ENCODE results near the gene ADGRF4.

GRCh38 chr6:47674673-47675072, 23.7 kb upstream of the ADGRF4 start:
- TF ChIP-seq U2AF2 (optimal IDR thresholded peaks at IDR 0.05; ENCODE audit: low read depth, low read length) (no peak), RCOR1 (IDR thresholded peaks at IDR 0.05; ENCODE audit: borderline replicate concordance in 1 of 2, low read depth in 2 of 2, low read length in 2 of 2) (no peak), NFYB (IDR thresholded peaks at IDR 0.05; ENCODE audit: extremely low read depth, insufficient read length) (no peak), SAP30 (IDR thresholded peaks at IDR 0.05; ENCODE audit: borderline replicate concordance, insufficient read depth, low read depth, low read length, poor library complexity, severe bottlenecking) (no peak), RAD51 (IDR thresholded peaks at IDR 0.05; ENCODE audit: borderline replicate concordance, low read depth) (no peak), ZFP1 (CRISPR knock-in tag; IDR thresholded peaks at IDR 0.05) (no peak), CTCF (IDR thresholded peaks at IDR 0.05 in 2 of 3, conservative IDR thresholded peaks at IDR 0.05 in 1 of 3; ENCODE audit: insufficient read depth in 2 of 3, low read depth in 1 of 3, low read length in 3 of 3) (no peak), MAZ (CRISPR knock-in tag; conservative IDR thresholded peaks at IDR 0.05 in 1 of 2, IDR thresholded peaks at IDR 0.05 in 1 of 2) (no peak), MEF2A (IDR thresholded peaks at IDR 0.05; ENCODE audit: control insufficient read depth, low read depth, low read length) (no peak), ZBTB33 (CRISPR knock-in tag; IDR thresholded peaks at IDR 0.05) (no peak), ZC3H4 (CRISPR knock-in tag; IDR thresholded peaks at IDR 0.05; ENCODE audit: borderline replicate concordance) (no peak), SIN3A (IDR thresholded peaks at IDR 0.05; ENCODE audit: borderline replicate concordance in 2 of 2, control insufficient read depth in 1 of 2, low read depth in 2 of 2, low read length in 2 of 2) (no peak), ZBTB2 (IDR thresholded peaks at IDR 0.05) (no peak), E4F1 (CRISPR knock-in tag; IDR thresholded peaks at IDR 0.05; ENCODE audit: borderline replicate concordance) (no peak)

Data from K562 (cell line).